GM19193 (cell line): ENCODE measurements around the gene PODXL2.

Source experiments
- POLR2A ChIP-seq: IDR thresholded peaks from 4 replicates; pipeline ENCODE4 v1.6.1; 2011; ENCODE audit not compliant: insufficient read depth, insufficient read length; ENCODE audit errors: extremely low read depth

Gene PODXL2

GRCh38 chr3:127632035-127632820, 3.2 kb downstream of the PODXL2 start:
- TF ChIP-seq POLR2A, result no peak

- TF ChIP-seq POLR2A, result no peak
Measured at GRCh38 chr3:127634653-127635052, 5.7 kb downstream of the PODXL2 start.

- no peak for TF ChIP-seq POLR2A
Measured at GRCh38 chr3:127637546-127637945, 8.6 kb downstream of the PODXL2 start.

GRCh38 chr3:127637971-127638370, 9.0 kb downstream of the PODXL2 start:
- TF ChIP-seq POLR2A, result no peak

- TF ChIP-seq POLR2A, result no peak
Measured at GRCh38 chr3:127639173-127640041, 10.4 kb downstream of the PODXL2 start.

GRCh38 chr3:127640042-127640355, 11.0 kb downstream of the PODXL2 start:
- TF ChIP-seq POLR2A, result no peak

GRCh38 chr3:127644641-127645370, 15.8 kb downstream of the PODXL2 start:
- no peak for TF ChIP-seq POLR2A

GRCh38 chr3:127645371-127646015, 16.5 kb downstream of the PODXL2 start:
- TF ChIP-seq POLR2A, result no peak

GRCh38 chr3:127646501-127647046, 17.6 kb downstream of the PODXL2 start:
- TF ChIP-seq POLR2A, result no peak

GRCh38 chr3:127647166-127647844, 18.3 kb downstream of the PODXL2 start:
- TF ChIP-seq POLR2A, result no peak

GRCh38 chr3:127647845-127648204, 18.8 kb downstream of the PODXL2 start:
- no peak for TF ChIP-seq POLR2A

- TF ChIP-seq POLR2A, result no peak
Measured at GRCh38 chr3:127650236-127650635, 21.3 kb downstream of the PODXL2 start.

GRCh38 chr3:127651516-127652172, 22.7 kb downstream of the PODXL2 start:
- no peak for TF ChIP-seq POLR2A
